Endodermal cell (in vitro differentiated cells): ENCODE results near the gene FBXO21. TPM values are rescaled to one million over a fixed set of nuclear protein-coding genes. Genes with fewer than 3 reads are reported as not detected.

Source experiments
- DNase-seq: peaks from one replicate; pipeline ENCODE4 v3.0.0-alpha.2; 2017
- H3K27ac ChIP-seq: 2 replicates; pipeline ENCODE4 v1.5.1; 2013; ENCODE audit warnings: mild to moderate bottlenecking, low read depth, low read length, moderate library complexity
- H3K27me3 ChIP-seq: 2 replicates; pipeline ENCODE4 v1.6.1; 2013; ENCODE audit warnings: mild to moderate bottlenecking, low read length, moderate library complexity; ENCODE audit not compliant: insufficient read depth, control insufficient read depth, poor library complexity, severe bottlenecking
- H3K36me3 ChIP-seq: 2 replicates; pipeline ENCODE4 v1.7.0; 2013; ENCODE audit warnings: mild to moderate bottlenecking, low read length, moderate library complexity; ENCODE audit not compliant: control insufficient read depth, insufficient read depth
- H3K4me1 ChIP-seq: one replicate; pipeline ENCODE4 v1.7.0; 2013; ENCODE audit warnings: low read length; ENCODE audit not compliant: control insufficient read depth, insufficient read depth
- H3K4me3 ChIP-seq: 2 replicates; pipeline ENCODE4 v1.5.1; 2013; ENCODE audit warnings: mild to moderate bottlenecking, low read length, moderate library complexity
- H3K9ac ChIP-seq: 2 replicates; pipeline ENCODE4 v1.6.1; 2013; ENCODE audit warnings: mild to moderate bottlenecking, low read length, moderate library complexity; ENCODE audit not compliant: poor library complexity, severe bottlenecking; ENCODE audit errors: extremely low read depth
- H3K9me3 ChIP-seq: 2 replicates; pipeline ENCODE4 v1.6.1; 2013; ENCODE audit warnings: mild to moderate bottlenecking, low read length, moderate library complexity; ENCODE audit not compliant: control insufficient read depth
- H3K27ac Mint-ChIP-seq: 2 replicates; pipeline ENCODE4 v1.8.0; 2020; ENCODE audit warnings: mixed read lengths
- H3K27me3 Mint-ChIP-seq: 2 replicates; pipeline ENCODE4 v1.8.0; 2021; ENCODE audit warnings: mild to moderate bottlenecking, mixed read lengths; ENCODE audit not compliant: insufficient read depth
- H3K36me3 Mint-ChIP-seq: 2 replicates; pipeline ENCODE4 v1.8.0; 2020; ENCODE audit warnings: low read depth, mixed read lengths
- H3K4me1 Mint-ChIP-seq: 2 replicates; pipeline ENCODE4 v1.8.0; 2020; ENCODE audit warnings: mixed read lengths
- H3K4me3 Mint-ChIP-seq: 2 replicates; pipeline ENCODE4 v1.8.0; 2020; ENCODE audit warnings: mild to moderate bottlenecking, moderate library complexity, mixed read lengths
- H3K9me3 Mint-ChIP-seq: 2 replicates; pipeline ENCODE4 v1.8.0; 2020; ENCODE audit warnings: mild to moderate bottlenecking, mixed read lengths
- CTCF ChIP-seq: fragments of 200-600 bp; sonication (generic); conservative IDR thresholded peaks from 2 replicates; pipeline ENCODE4 v1.5.0; 2021; ENCODE audit warnings: antibody characterized with exemption, mild to moderate bottlenecking
- WGBS, 2 experiments: methylation state at CpG; one replicate each; pipeline versions ENCODE4 v1.1.5 to v1.1.7; 2013; ENCODE audit warnings: missing lambda C conversion rate in 2 of 2, mixed read lengths in 1 of 2; ENCODE audit not compliant: insufficient coverage in 1 of 2, insufficient read length in 1 of 2; 5-methylcytosine and 5-hydroxymethylcytosine counted together
- total RNA-seq, 2 donors: library from RNA; stranded (reverse); fragmentation: NEBNext Ultra II Directional in 1 of 2; extraction: Animal tissue kit (Norgen Biotek cat#: 25700) in 1 of 2; gene quantifications; 2 replicates in 1 of 2; 3 replicates in 1 of 2; pipeline ENCODE4 v1.2.1, GENCODE V29; 2021

FBXO21 gene
- total RNA-seq, 2 donors from 2014 or later: 46.5 to 54.6 TPM

DNA sequence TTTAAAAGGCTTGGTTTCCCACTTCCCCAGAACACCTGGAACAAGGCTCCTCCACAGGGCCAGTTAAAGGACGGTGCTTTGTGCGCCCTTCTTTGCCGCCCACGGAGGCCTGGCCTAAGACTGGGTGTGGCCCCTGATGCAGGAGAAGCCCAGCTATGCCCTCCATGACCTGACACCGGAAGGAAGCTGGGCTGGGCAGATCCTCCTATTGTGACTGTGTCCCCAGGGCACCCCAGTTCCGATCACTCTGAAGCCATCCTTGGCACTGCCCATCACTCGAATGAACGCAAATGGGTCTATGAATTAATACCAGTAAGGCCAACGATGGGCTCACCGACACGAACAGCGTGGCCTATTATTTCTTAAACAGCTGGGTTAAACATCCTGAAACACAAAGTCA lies 42.6 kb downstream of the FBXO21 start:
- H3K27me3 Mint-ChIP-seq: no peaks in the 10 kb centered on the region
- H3K27me3 ChIP-seq: no peaks in the 10 kb centered on the region
- no peak overlapping the region for H3K27ac Mint-ChIP-seq
- no peak overlapping the region for H3K27ac ChIP-seq
- no peak overlapping the region for H3K9ac ChIP-seq
- no peak overlapping the region for H3K4me3 ChIP-seq
- no peak overlapping the region for H3K4me3 Mint-ChIP-seq
- H3K4me1 Mint-ChIP-seq: peaks cover 11% of the 10 kb centered on the region
- H3K36me3 Mint-ChIP-seq: peaks cover 65% of the 10 kb centered on the region
- H3K36me3 ChIP-seq: peaks cover 63% of the 10 kb centered on the region
- WGBS, 2 experiments: 88 to 91% methylated on average over 12 of the region's 12 CpGs
- no peaks in the 10 kb centered on the region for H3K9me3 Mint-ChIP-seq
- H3K9me3 ChIP-seq: no peaks in the 10 kb centered on the region
- no peak for TF ChIP-seq CTCF
- no peak for DNase-seq
- no peaks in the 10 kb centered on the region for H3K4me1 ChIP-seq

- Histone ChIP-seq H3K9ac (no peak overlapping the region), H3K9me3 (no peaks in the 10 kb centered on the region), H3K4me1 (no peaks in the 10 kb centered on the region), H3K27ac (no peak overlapping the region), H3K4me3 (no peak overlapping the region), H3K27me3 (no peaks in the 10 kb centered on the region), H3K36me3 (peaks cover 51% of the 10 kb centered on the region)
- Mint-ChIP-seq H3K4me3 (no peak overlapping the region), H3K36me3 (peaks cover 53% of the 10 kb centered on the region), H3K27ac (no peak overlapping the region), H3K4me1 (peaks cover 5% of the 10 kb centered on the region), H3K9me3 (no peaks in the 10 kb centered on the region), H3K27me3 (no peaks in the 10 kb centered on the region)
- no peak for TF ChIP-seq CTCF
- 94% methylated on average over 13 of the region's 13 CpGs for WGBS, 2 experiments
- DNase-seq: no peak
Observed at GRCh38 chr12:117145597-117146154, 44.6 kb downstream of the FBXO21 start.

- Histone ChIP-seq H3K27ac (no peak overlapping the region), H3K27me3 (no peaks in the 10 kb centered on the region), H3K9me3 (no peaks in the 10 kb centered on the region), H3K4me1 (no peaks in the 10 kb centered on the region), H3K9ac (no peak overlapping the region), H3K4me3 (no peak overlapping the region), H3K36me3 (peaks cover 40% of the 10 kb centered on the region)
- peaks cover 5% of the 10 kb centered on the region for H3K4me1 Mint-ChIP-seq
- H3K27ac Mint-ChIP-seq: no peak overlapping the region
- H3K9me3 Mint-ChIP-seq: no peaks in the 10 kb centered on the region
- peaks cover 43% of the 10 kb centered on the region for H3K36me3 Mint-ChIP-seq
- TF ChIP-seq CTCF: no peak
- DNase-seq: no peak
- WGBS, 2 experiments: 95 to 97% methylated on average over 14 to 15 of the region's 15 CpGs
- no peaks in the 10 kb centered on the region for H3K27me3 Mint-ChIP-seq
- no peak overlapping the region for H3K4me3 Mint-ChIP-seq
Observed at GRCh38 chr12:117144599-117144998, 45.7 kb downstream of the FBXO21 start.
